ENCODE data around the gene NHS.

NHS gene

DNA sequence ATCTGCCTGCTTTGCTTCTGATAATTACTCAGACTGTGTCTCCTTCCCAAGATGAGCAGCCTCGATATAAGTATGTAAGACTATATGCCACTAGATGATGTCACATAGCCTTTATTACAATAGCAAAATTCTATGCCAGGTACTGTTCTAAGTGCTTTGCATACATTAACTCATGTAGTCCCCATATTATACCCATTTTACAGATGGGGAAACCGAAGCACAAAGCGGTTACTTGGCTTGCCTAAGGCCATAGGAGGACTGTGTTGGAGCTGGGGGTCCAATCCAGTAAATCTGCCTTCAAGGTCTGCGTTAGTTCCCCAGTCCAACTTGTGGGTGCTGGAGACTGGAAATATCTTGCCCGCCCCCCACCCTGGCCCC is 361.5 kb downstream of the NHS start:
- no peak for DNase-seq (ENCODE audit: low read depth in 2 of 2)

GRCh38 chrX:17736856-17737709 is 362.1 kb downstream of the NHS start, which contains the start of gene SCML1:
Gene SCML1, plus strand, starts transcription at chrX:17737493. Its CDS starts 6,694 bp downstream, at chrX:17744187.
- peak; percentile 79 to 82 for DNase-seq (ENCODE audit: low read depth in 2 of 2)

DNA sequence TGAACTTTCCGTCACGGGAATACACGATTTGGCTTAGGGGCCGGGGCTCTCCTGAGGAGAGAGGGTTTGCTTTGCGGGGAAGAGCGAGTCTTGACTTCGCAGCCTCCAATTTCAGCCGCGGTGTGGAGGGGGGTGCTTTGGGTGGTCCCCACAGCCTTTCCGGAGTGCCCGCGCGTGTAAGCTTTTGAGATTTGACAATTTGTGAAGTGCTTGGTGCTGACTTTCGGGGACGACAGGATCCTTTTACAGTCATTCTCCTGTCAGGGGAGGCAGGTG is 362.6 kb downstream of the NHS start:
- no peak for DNase-seq (ENCODE audit: low read depth in 2 of 2)

DNA sequence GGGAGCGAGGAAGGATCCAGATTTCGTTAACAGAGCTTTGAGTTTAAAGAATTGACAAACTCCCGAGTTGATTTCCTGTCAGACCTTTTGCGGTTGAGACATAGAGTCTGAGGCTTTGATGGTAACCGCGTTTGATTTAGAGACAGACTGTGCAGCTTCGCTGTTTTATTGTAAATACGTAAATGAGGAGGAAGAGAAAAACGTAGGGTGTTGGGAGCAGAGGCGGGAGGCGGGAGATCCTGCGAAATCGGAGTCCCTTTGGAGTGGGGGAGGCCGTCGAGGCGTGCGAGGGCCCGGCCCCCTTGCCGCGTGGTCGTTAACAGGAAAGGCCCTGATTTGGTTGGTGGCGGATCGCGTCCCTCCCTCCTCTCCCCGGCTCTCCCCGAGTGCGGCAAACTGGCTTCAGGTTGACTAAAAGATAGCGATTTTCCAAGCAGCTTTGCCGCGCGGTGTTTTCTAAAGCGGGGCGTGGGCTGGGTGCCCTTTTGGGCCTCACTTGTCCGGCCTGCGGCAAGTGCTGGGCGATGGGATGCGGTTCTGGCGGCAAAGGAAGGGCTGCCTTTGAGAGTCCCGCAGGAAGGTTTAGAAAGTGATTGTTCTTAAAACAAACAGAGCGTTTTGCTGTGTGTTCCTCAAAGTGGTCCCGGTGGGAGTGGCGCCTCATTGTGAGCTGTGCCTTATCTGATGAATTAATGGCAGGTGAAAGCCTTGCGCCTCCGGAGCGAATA is 363.1 kb downstream of the NHS start:
- peak in 1 of 2 donors; percentile 7 for DNase-seq (ENCODE audit: low read depth in 2 of 2)

DNA sequence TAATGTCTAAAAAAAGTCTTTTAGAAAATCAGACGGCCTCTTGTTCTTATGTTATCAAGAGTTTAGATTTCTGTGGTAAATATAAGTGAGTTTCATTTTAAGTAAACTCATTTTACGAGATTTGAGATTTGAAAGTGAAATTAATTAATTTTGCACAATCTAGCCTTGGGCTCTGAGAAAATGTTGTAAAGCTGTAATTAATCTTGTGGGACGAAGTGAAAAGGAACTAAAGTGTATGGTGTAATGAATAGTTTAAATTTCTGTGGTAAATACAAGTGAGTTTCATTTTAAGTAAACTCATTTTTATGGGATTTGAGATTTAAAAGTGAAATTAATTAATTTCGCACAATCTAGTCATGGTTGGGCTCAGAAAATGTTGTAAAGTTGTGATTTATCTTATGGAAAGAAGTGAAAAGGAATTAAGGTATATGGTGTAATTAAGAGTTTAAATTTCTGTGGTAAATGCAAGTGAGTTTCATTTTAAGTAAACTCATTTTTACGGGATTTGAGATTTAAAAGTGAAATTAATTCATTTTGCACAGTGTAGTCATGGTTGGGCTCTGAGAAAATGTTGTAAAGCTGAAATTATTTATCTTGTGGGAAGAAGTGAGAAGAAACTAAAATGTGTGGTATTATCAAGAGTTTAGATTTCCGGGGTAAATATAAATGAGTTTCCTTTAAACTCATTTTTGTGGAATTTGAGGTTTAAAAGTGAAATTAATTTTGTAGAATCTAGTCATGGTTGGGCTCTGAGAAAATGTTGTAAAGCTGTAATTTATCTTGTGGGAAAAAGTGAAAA is 363.9 kb downstream of the NHS start:
- DNase-seq (ENCODE audit: low read depth in 2 of 2) = no peak

DNA sequence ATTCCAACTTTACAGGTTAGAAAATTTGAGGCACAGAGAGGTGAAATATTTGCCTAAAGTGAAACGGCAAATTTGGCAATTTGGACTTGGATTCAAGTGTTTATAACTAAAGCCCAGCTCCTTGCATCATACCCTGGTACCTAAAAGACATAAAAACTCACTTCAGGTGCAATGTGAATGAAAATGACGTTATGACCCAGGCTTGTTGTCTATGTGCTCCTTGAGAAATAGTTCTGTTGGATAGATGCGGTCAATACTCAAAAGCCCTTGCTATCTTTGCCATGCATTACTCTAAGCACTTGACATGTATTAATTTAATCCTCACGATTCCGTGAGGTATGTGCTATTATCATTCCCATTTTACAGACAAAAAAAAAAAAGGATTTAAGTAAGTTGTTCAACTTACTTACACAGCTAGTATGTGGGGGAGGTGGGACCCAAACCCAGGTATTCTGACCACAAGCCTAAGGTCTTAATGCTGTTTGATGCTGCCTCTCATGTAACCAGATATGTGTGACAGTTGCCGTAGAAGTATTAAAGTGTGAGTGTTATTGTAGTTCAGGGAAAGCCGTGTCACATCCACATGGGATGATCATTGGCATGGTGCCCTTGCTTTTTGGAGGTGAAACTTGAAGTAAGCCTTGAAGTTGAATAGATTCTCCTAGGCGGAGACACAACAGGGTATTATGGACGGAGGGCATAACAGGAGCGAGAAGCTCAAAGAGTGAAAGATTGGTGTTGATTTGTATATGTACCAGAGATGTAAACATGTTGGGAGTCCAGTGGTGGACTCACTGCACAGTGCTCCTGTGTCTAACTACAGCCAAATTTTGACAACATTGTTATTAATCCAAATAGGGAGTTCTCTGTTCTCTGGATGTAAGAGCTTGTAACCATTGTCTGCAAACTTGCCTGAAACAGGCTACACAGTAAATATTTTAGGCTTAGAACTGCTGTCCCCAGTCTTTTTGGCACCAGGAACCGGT is 365.4 kb downstream of the NHS start:
- DNase-seq (ENCODE audit: low read depth in 2 of 2) = no peak

DNA sequence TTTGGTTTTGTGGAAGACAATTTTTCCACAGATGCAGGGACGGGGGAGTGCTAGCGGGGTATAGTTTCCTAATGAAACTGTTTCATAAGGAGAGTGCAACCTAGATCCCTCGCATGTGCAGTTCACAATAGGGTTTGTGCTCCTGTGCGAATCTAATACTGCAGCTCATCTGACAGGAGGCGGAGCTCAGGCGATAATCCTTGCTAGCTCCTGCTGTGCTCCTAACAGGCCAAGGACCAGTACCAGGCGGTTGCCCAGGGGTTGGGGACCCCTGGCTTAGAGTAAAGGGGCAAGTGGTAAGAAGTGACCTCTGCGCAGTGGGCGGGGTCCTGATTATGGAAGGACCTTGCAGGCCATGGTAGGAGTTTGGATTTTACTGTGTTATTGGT is 366.1 kb downstream of the NHS start:
- no peak for DNase-seq (ENCODE audit: low read depth in 2 of 2)

DNA sequence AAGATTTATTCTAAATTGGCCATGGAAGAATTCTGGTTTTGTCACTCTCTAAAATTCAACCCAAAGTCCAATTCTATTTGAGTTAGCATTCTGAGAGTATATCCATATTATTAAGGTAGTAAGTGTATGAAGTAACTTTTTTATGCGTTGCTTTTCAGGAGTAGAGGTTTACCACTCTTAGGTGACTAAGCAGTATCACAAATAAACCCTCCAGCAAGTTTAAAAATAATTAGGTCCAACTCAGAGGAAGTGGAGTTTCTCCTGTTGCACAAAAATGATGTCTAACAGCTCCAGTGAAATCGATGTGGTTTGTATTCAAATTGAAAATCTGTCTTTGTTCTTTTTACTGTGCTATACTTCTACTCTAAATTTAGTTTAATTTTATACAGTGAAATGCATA is 368.9 kb downstream of the NHS start:
- no peak for DNase-seq (ENCODE audit: low read depth in 2 of 2)

DNA sequence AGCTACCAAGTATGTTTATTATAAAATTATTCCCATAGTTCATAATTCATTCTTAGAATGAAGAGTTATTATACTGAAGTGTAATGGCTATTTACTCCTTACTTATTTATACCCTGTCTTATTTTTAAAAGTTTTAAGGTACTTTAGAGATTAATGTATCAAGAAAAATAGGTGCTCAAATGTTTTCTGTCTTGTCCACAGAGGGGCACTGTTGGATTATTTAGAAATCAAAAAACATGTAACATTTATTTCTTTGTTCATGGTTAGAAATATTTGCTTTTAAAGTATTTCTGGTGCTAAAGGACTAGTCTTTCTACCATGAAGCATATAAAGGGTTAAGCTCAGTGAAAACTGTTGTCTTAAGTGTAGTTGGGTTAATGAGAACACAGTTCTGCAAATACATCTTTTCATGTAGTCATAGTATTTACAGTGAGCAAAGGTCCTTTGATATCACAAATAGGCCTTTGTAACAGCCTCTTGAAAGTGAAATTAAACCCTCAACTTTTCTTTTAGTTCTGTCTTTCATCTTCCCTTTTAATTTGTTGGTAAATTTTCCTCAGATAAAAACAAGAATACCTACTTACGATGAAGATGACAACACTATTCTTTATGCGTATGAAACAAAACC is 370.0 kb downstream of the NHS start:
- no peak for DNase-seq (ENCODE audit: low read depth in 2 of 2)

- no peak for DNase-seq (ENCODE audit: low read depth in 2 of 2)
Measured at GRCh38 chrX:17747692-17748091, 372.7 kb downstream of the NHS start.

DNA sequence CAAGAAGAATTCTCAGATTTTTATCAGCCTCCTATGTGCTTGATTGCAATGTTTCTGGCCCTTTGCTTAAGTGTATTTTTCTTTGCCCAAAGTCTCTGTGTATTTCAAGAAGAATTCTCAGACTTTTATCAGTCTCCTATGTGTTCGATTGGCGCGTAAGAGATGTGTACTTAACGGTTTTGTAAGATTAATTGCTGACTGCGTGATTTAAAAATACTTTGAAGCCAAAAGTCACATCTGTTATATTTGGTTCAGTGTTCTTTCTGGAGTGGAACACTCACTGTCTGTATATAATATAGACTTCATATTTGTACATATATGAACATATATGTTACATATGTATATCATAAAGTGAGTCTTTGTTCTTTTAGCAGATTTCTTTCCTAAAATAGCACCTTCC is 373.7 kb downstream of the NHS start:
- no peak for DNase-seq (ENCODE audit: low read depth in 2 of 2)

DNA sequence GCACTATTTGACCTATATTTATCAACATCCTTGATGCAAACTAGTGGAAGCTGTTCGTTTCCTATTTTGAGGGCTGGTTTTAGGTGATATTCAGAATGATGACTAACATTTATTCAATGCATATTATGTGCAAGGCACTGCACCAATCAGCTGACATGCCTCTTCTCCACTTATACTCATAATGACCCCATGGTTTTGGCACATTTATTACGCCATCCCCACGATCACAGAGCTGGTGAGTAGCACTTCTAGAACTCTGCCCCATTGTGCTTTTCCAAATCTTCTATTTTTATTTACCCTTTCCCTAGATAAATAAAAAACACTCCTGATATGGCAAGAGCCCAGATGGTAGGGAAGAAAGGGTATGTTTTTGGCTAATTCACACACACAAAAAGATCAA is 375.4 kb downstream of the NHS start:
- no peak for DNase-seq (ENCODE audit: low read depth in 2 of 2)

DNA sequence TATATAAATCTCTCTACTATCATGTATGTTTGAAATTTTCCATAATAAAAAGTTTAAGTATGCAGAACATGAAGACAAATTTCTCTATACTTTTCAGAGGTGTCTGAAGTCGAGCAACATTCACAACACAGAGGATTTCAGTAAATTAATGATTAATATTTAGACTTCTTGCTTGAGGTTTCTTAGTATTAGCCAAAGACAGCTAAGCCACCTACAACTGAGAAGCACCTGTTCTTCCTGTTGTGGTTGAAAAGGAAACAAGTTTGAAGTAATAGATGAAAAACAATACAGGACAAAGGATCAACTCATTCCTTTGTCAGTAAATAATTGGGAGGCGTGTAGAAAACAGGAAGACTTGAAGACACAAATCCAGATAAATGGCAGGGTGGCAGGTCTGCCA is 383.4 kb downstream of the NHS start:
- DNase-seq (ENCODE audit: low read depth in 2 of 2) = no peak

DNA sequence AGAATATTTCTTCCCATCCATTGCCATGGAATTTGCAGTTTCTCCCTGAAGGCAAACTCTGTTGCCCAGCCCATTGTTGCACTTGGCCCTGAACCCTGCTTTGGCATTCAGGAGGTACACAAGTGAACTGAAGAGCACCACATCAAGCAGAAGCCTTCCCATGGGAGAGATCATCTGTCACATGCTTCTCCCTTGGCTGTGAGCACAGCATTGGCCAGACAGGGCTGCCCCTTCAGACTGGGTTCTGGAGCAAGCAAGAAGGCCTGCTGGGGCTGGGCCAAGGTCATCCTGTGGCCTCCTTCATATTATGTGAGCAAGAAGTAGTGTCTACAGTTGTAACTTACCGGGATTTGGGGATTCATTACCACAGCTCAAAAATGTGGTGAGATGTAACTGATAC is 385.0 kb downstream of the NHS start:
- DNase-seq (ENCODE audit: low read depth in 2 of 2) = no peak

- DNase-seq (ENCODE audit: low read depth in 2 of 2) = no peak
Measured at GRCh38 chrX:17767734-17768133, 392.7 kb downstream of the NHS start.

GRCh38 chrX:17768997-17769396 is 394.0 kb downstream of the NHS start:
- DNase-seq (ENCODE audit: low read depth in 2 of 2) = no peak

DNA sequence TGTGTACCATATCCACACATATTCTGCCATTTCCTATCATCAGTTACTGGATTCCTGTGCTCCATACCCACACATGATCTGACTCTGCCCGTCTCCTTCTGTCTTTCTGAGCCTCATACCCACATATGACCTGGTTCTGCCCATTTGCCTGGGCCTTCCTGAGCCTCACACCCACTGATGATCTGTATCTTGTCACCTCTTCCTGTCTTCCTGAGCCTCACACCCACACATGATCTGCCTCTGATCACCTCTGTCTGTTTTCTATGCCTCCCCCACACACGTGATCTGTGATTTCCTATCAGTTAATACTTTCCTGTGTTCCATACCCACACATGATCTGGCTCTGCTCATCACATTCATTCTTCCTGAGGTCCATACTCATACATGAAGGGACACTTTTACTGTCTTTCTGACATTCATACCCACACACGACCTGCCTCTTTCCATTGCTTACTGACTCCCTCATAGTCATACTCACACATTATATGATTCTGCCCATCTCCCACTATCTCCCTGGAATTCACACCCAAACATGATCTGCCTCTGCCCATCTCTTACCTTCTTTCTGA is 394.8 kb downstream of the NHS start:
- DNase-seq (ENCODE audit: low read depth in 2 of 2) = no peak

- DNase-seq (ENCODE audit: low read depth in 2 of 2) = no peak
Measured at GRCh38 chrX:17773221-17773876, 398.3 kb downstream of the NHS start.

DNA sequence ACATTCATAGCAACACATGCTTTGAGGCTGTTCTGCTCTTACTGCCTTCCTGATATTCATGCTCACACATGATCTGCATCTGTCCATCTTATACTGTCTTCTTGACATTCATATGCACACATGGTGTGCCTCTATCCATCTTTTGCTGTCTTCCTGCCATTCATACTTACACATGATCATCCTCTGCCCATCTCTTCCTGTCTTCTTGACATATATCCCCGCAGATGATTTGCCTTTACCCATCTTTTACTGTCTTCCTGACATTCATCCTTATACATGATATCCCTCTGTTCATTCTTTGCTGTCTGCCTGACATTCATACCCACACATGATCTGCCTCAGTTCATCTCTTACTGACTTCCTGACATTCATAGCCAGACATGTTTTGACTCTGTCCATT is 399.1 kb downstream of the NHS start:
- DNase-seq (ENCODE audit: low read depth in 2 of 2) = no peak

GRCh38 chrX:17778997-17779396 is 404.0 kb downstream of the NHS start:
- DNase-seq (ENCODE audit: low read depth in 2 of 2) = no peak
